Hepatocyte (in vitro differentiated cells): ENCODE data around the gene ZNF576.

Experiments used
- EZH2phosphoT487 ChIP-seq: fragments of 200-600 bp; sonication (generic); IDR thresholded peaks from one replicate; pipeline ENCODE4 v1.6.1; 2018; ENCODE audit warnings: antibody characterized with exemption, mild to moderate bottlenecking, low read depth, moderate library complexity; ENCODE audit not compliant: unreplicated experiment, severe bottlenecking
- TF ChIP-seq, protein P1 (sequence below): fragments of 200-600 bp; sonication (generic); IDR thresholded peaks from 2 replicates; pipeline ENCODE4 v1.5.1; 2016; ENCODE audit warnings: antibody characterized with exemption, mild to moderate bottlenecking; ENCODE audit not compliant: poor library complexity

DNA sequence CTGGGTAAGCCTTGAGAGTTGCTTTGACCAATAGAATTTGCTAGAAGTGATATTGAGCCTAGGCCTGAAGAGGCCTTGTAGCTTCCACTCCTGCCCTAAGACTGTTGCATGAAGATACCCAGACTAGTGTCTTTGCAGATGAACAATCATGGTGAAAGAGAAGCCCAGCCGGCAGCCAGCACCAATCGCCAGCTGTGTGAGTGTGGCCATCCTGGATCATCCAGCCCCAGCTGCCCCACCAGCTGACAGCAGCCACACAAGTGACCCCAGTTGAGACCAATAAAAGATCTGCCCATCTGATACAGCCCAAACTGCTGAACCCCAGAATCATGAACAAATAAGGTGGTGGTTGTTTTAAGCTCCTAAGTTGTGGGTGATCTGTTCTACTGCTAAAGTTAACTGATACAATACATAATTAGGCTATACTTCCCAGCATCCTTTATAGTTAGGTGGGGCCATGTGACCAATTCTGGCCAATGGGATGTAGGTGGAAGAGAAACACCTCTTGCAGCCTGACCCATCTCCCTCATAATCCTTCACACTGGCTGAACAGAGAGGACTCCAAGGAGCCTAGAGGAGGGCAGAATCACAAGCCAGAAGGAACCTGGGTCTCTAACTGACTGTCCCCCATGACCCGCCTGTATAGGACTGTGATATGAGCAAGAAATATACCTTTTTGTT, 32.4 kb downstream of the ZNF576 start:
- TF ChIP-seq, protein P1, sequence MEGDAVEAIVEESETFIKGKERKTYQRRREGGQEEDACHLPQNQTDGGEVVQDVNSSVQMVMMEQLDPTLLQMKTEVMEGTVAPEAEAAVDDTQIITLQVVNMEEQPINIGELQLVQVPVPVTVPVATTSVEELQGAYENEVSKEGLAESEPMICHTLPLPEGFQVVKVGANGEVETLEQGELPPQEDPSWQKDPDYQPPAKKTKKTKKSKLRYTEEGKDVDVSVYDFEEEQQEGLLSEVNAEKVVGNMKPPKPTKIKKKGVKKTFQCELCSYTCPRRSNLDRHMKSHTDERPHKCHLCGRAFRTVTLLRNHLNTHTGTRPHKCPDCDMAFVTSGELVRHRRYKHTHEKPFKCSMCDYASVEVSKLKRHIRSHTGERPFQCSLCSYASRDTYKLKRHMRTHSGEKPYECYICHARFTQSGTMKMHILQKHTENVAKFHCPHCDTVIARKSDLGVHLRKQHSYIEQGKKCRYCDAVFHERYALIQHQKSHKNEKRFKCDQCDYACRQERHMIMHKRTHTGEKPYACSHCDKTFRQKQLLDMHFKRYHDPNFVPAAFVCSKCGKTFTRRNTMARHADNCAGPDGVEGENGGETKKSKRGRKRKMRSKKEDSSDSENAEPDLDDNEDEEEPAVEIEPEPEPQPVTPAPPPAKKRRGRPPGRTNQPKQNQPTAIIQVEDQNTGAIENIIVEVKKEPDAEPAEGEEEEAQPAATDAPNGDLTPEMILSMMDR = no peak
- no peak for TF ChIP-seq EZH2phosphoT487
